Measurements from ENCODE around the gene OBSCN.

DNA sequence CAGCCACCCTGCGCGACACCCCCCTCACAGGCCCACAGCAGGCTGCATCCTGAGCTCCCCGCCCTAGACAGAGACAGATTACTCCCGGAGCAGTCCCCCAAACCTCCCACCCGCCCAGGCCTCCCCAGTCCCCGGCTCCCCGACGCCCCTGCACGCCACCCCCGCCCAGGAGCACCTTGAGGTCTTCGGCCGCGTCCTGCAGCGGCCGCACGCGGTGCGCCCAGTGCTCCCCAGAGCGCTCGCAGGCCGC lies 198.1 kb downstream of the OBSCN start:
- no peak for TF ChIP-seq EZH2phosphoT487 (IDR thresholded peaks at IDR 0.05; ENCODE audit: borderline replicate concordance, low read depth, low read length)
- TF ChIP-seq, protein P1, sequence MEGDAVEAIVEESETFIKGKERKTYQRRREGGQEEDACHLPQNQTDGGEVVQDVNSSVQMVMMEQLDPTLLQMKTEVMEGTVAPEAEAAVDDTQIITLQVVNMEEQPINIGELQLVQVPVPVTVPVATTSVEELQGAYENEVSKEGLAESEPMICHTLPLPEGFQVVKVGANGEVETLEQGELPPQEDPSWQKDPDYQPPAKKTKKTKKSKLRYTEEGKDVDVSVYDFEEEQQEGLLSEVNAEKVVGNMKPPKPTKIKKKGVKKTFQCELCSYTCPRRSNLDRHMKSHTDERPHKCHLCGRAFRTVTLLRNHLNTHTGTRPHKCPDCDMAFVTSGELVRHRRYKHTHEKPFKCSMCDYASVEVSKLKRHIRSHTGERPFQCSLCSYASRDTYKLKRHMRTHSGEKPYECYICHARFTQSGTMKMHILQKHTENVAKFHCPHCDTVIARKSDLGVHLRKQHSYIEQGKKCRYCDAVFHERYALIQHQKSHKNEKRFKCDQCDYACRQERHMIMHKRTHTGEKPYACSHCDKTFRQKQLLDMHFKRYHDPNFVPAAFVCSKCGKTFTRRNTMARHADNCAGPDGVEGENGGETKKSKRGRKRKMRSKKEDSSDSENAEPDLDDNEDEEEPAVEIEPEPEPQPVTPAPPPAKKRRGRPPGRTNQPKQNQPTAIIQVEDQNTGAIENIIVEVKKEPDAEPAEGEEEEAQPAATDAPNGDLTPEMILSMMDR (conservative IDR thresholded peaks at IDR 0.05; ENCODE audit: low read length): no peak

Measured in OCI-LY7 (cell line).